Activated T-helper 1 cell treated with Interleukin-2 at 50 U/mL for 16 hours (primary cell): ENCODE results near the gene SUDS3.
"Not testable (repeated sequence)": the region's sequence is repeated elsewhere in the genome, so short reads cannot be mapped to it uniquely, and the experiment has no call there.

Experiments used
- DNase-seq: peaks from one replicate; pipeline ENCODE4 v3.0.0-alpha.2; 2020; ENCODE audit warnings: low read depth

Gene SUDS3

DNA sequence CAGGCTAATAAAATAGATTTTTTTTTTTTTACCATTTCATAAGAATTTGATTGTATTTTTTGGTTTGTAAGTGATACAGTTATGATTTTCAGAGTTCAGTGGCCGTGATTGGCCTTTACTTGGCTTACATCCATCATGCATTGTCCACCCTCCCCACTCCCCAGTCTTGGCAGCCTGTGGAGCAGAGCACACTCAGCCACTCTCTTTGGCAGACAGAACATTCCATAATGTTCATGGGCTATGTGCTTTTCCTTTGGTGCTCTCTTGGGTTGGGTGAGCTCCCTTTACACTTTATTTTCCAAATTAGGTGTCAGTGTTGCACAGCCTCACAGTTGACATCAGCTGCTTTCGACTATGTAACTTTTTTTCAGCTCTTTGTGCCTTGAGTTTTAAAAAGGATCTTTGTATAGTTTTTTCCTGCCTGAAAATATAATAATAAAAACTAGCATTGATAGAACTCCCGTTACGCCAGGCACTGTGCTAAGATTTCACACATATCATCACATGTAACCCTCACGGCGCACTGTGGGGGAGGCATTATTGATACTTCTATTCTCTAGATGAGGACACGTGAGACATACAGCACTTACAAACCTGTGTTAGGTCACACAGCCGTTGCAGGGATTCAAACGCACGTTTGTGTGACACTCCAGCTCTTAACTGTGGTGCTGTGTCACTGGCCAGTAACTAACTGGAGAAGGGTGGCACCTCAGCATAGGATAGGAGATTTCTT is 21.5 kb downstream of the SUDS3 start:
- no peak for DNase-seq

DNA sequence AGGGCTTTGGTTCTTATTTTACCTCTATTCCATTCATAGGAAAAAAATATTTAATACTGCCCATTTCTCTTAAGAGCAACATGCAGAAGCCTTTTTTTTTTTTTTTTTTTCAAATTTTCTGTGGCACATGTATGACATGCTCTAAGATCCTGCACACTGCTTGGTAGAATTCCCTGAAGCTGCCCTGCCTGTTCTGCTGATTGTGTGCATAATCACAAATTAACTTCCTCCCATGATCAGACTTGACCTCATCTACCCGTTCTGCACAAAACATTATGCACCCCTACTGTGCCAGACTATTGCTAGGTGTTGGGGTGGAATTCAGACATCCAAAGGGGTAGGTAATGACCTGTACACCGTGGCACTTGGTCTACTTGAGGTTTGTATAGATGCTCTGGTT is 22.2 kb downstream of the SUDS3 start:
- no peak for DNase-seq

DNA sequence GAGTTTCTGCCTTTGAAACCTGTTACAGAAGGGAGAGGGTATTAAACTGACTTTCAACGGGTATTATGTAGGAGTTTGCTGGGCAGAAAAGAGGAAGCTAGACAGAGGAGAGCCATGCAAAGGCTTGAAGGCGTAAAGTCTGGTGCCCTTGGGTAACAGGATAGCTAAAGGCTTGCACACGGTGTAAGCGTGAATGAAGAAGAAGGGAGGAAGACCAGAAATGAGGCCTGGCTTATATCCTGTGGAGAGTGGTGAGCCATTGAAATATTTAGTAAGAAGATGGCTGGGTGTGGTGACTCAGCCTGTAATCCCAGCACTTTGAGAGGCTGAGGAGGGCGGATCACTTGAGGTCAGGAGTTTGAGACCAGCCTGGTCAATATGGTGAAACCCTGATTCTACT is 22.6 kb downstream of the SUDS3 start:
- DNase-seq, result no peak

DNA sequence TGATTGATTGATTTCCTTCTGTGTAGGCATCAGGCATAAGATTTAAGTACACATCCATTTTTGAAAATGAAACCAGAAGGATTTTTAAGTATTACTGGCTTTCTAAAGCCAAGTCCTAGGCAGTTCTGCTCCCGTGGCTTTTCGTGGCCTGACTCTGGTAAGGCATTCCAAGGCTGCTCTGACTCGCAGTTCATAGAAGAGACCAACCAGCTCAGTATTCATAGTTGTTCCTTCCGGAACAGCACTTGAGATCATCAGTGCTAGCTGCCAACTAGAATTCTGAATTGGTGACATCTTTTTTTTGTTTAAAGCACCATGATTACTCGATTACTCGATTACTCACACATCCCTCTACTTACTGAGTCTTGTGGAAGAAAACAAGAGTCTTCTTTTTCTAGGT is 25.9 kb downstream of the SUDS3 start:
- DNase-seq, result no peak

DNA sequence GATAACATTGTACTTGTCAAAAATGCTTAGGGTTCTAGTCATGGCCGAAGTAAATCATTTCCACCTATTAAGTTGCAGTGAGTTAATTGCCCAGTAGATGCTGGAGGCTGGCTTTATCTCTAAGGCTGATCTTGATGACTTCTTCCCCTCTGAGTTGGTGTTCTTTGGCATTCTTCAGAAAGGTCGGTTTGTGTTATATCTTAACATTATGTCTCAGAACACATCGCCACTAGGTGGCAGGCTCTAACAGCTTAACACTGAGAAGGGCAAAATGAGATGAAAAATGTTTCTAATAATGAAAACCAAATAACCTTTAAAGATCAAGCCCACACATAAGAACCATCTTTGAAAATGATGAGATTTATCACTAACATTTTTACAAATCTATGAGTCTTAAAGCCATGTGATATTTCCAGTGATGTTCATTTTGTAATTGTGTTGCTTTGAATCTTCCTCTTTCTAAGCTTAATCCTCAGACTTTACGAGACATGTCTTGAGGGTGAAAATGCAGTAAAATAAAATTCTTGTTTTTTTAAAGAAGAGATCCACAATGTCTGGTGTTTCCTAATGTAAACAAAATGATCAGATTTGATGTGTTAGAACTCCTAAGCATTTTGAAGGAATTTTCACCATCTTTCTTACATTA is 28.6 kb downstream of the SUDS3 start:
- DNase-seq, result no peak

DNA sequence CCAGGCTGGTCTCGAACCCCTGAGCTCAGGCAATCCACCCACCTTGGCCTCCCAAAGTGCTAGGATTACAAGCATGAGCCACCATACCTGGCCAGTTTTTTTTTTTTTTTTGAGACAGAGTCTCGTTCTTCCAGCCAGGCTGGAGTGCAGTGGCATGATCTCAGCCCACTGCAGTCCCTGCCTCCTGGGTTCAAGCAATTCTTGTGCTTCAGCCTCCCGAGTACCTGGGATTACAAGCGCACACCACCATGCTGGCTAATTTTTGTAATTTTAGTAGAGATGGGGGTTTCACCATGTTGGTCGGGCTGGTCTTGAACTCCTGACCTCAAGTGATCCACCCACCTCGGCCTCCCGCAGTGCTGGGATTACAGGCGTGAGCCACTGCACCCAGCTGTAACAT is 31.9 kb downstream of the SUDS3 start:
- DNase-seq, result not testable (repeated sequence)

DNA sequence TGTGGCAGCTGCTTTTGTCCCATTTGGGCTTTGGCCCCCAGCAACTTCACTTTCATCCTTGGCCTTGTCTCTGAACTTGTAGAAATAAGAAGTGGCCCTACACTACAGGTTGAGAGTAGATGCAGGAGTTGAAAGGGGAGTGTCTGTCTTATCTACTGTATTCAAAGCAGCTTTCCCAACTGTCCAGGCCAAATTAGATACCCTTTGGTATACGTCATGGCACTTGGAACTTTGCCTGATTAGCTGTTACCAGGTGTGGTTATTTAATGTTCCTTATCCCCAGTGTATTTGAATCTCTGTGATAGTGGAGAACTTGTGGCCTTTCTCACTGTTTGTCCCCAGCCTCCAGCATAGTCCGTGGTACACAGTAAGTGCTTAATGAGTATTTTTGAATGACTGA is 33.5 kb downstream of the SUDS3 start:
- DNase-seq, result no peak

DNA sequence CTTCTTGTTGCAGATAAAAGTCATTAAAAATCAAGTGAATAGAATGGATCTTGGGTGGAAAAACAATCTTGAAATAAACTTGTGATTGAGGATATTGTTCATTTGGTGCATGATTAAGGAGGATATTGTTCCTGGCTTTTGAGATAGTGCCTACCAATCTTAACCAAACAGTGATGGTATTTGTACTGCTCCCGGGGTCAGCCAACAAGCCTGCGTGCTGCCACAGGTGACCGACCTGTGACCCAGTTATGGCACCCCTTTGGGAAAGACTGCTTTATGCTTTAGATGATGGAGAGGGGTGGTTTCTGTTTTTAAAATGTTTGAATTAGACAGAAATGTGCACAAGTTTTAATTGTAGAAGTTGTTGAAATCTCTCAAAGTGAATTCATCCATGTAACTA is 41.6 kb downstream of the SUDS3 start:
- no peak for DNase-seq

DNA sequence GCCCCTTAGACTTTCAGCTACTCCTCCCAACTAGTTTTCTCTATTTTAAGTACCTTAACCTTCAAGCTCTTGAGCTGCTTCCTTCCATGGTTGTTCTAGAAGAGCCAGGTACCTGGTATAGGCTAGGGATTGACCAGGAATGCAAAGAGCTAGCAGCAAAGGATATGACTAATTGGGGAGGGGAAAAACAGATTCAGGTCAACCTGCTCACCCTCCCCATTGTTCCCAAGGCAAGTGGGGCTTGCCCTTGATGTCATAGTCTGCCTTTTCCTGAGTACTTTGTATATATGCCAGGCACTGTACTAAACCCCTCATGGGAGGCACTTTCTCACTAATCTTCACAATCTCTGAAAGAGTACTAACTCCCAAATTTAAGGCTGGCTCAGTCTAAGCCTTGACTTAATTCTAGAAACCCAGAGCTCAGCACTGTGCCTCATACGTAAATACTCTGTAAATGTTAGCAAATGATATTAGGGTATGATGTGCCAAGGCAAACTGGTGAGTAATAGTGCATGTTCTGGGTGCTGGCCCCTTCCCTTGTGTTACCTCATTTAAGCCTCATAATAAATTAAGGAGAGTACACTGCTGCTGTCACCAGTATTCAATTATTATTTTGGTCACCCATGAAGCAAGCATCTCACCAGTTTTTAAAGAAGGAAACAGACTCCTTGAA is 42.2 kb downstream of the SUDS3 start:
- DNase-seq, result no peak

DNA sequence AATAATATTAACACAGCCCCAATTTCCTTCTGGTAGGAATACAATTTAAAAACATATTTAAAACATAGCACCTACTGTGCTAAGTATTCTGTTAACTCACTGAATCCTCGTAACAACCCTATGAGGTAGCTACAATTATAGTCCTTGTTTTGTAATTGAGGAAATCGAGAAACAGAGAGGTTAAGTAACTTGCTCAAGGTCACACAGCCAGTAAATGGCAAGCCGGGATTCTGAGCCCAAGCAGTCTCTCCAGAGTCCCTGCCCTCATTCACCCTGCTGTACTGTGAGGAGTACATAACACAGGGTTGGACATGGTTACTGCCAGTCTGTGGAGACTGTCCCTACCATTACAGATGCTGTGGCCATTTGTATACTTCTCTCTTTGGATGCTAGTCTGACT is 44.3 kb downstream of the SUDS3 start:
- no peak for DNase-seq

DNA sequence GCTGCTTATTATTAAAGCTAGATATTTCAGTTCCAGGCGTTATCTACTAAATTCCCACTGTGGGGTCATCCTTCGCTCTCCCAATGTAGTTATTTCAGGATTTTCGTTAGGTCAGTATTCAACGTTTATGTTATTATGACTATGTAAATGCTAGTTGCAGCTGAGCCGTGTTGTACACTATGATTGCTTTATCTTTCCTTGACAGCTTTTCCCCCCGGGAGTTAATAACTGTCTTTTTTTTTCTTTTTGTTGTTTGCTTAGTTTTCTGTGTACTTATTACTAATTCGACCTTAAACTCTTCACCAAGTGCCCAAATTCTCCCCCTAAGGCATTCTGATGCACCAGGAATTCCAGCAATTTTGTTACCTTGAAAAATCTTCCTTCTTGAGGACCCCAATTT is 48.5 kb downstream of the SUDS3 start:
- no peak for DNase-seq

DNA sequence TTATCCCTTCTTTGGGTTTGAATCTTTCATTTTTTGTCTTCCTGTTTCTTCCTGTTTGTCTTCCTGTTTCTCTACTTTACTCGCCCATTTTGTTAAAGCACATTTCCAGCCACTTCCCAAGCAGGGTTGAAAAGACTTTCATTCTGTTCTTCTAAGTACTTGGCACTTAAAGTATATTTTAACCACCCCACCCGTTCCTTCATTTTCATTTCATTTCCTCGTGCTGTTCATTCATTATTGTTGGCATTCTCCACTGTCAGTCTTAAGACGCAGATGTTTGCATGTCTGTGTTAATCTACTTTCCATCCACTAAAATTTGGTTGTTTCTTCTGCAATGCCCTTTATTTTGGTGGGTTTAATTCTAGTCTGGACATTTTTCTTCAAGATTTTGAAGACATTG is 49.0 kb downstream of the SUDS3 start:
- no peak for DNase-seq

DNA sequence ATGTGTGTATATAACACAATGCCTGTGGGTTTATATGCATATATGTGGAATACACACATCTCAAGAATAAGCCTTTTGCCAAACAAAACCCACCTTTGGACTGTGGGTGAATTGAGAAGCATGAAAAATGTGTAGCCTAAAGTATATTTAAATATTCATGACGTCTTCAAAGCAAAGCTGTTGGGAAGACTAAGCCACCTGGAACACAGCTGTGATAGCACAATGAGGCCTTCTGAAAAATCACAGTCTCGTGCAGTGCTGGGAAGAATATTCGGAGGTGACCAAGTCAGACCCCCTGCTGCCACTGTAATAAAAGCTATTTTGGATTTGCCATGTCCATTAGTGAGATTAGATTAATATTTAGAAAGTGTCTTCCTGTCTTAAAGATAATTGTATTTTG is 51.5 kb downstream of the SUDS3 start:
- no peak for DNase-seq

DNA sequence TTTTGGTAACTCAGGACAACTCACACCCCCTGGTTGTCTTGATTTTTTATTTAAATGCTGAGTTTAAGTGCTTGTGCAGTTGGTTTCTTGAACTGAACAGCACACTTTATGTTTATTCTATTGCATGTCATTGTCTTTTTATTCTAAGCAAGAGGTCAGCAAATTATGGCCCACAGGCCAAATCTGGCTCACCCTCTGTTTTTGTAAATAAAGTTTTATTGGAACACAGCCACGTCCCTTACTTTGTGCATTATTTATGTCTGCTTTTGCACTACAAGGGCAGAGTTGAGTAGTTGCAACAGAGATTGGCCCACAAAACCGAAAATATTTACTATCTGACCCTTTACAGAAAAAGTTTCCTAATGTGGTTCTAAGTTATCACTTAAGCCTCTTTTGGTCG is 52.3 kb downstream of the SUDS3 start:
- no peak for DNase-seq

DNA sequence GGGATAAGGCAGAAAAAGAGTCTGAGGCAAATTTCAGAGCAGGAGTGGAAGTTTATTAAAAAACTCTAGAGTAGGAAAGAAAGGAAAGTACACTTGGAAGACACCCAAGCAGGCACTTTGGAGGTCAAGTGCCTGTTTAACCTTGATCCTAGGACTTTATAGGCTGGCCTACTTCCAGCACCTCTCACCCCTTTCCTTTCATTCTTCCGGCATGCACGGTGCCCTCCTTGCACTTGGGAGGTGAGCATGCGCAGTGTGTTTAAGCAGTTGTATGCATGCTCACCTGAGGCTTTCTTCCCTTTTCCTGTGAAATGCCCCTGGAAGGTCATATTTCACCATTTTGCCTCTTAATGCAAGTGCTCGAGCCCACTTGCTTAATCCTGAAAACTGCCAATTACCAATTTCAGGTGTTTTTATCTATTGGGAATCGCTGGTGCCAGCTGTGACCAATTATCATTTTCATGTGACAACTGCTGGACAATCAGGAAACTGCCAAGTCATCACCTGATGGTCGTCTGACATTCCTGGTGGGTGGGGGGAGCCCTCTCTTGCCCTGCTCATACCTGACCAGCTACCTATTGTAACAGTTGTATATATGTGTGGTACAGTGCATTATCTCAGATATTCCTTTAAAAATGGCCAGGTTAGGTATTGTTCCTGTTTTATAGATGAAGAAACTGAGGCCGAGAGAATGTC is 53.5 kb downstream of the SUDS3 start:
- no peak for DNase-seq

DNA sequence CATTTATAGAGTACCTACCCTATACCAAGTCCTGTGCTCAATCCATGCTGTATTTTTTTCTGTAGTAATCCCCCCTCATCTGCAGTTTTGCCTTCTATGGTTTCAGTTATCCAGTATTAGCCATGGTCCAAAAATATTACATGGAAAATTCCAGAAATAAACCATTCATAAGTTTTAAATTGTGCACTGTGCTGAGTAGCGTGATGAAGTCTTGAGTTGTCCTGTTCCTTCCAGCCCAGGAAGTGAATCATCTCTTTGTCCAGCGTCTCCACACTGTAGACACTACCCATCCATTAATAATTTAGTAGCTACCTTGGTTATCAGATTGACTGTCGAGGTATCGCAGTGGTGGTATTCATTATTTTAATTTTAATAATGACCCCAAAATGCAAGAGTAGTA is 54.2 kb downstream of the SUDS3 start:
- DNase-seq, result no peak

DNA sequence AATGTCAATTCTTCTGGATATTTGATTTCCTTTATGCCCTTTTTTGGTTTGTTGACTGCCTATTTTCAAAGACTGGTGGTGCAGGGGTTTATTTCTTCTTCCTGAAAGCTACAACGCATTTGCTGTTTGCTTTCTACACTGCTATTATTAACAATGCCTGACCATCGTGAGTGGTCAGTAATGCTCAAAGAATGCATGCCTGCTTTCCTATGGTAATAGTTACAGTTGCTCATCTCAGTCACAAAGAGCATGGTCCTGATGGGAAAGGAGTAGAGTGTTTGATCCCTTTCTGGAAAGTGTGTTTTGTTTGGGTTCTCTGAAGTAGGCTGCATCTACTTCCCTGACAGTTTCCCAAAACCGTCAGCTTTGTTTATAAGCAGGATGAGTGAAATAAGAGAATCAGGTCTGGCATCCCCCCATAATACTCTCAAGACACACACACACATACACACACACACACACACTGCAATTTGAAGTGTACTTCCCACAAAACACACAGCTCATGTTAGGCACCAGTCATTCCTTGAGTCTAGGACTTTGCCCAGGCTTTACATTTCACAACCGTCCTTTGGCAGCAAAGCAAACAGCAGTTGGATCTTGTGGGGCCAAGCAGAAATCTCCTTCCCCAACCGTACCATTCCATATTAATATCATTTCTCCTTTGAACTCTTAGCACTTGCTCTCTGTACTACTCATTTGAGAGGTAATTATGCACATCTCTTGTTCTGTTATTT is 56.6 kb downstream of the SUDS3 start:
- DNase-seq, result no peak

DNA sequence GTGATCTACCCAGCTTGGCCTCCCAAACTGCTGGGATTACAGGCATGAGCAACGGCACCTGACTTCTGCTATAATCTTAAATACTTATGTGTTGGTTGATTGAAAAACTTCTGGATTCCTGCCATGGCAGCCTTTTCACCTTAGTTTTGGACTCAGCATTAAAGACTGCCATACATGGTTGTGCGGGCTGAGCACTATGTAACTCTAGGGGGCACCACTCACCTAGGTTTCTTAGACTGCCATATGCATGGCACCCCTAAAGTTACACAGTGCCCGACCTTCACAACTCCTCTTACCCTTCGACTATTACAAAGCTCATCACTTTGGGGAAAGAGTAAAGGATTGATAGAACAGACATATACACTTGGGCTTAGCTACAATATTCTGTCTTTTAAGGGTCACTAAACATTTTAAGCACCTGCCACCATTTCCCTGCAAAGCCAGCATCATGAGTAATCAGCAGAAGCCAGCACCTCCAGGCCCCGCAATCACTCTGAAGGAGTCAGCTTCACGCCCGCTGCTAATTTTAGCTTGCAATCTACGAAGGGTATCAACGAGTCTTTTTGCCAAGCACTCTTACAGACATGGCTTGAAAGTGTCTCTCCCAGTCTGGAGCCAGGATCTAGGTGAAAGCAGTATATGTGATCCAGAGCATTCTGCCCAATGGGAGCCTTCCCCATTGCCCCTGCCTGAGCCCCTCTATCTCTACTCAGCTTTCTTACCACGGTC is 59.8 kb downstream of the SUDS3 start:
- no peak for DNase-seq

DNA sequence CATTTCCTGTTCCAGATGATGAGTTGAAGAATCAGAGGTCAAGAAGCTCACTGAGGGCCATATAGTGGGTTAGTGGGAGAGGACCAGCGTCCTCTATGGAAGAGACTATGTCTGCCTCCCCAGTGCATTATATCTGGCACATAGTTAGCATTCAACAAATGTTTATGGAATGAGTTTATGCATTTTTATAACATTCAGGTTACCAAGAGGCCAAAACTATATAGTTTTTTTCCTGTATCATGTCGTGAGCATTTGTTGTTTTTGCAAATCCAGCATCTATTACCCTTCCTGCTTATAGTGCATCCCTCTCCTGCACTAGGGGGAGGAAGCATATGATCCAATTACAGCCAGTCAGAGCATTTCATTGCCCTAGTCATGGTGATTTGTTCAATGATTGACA is 60.6 kb downstream of the SUDS3 start:
- no peak for DNase-seq

DNA sequence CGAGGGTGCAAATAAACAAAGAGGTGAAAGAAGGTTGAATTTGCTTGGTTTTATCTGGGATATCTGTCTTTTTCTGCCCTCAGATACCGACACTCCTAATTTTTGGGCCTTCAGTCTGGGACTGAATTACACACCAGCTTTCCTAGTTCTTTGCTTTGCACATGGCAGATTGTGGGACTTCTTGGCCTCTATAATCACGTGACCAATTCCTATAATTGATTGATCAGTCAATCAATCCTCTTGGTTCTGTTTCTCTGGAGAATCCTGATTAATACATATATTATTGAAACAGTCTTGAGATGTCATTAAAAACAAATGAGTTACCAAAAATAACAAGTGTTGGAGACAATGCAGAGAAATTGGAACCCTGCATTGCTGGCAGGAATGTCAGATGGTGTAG is 62.7 kb downstream of the SUDS3 start:
- no peak for DNase-seq

DNA sequence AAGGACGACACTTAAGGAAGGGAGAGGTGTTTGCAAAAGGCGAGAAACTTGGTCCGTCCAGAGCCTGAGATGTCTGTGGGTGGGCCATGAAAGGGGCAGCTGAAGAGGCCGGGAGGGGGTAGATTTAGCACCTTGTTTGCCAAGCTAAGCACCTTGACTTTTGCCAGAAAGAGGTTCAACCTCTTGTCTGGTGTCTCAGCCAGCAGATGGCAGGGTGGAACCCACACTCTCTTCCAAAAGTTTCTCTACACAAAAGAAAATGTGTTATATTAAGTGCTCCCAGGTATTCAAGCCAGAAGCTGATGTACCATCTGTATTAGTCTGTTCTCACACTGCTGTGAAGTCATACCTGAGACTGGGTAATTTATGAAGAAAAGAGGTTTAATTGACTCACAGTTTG is 69.9 kb downstream of the SUDS3 start:
- no peak for DNase-seq

DNA sequence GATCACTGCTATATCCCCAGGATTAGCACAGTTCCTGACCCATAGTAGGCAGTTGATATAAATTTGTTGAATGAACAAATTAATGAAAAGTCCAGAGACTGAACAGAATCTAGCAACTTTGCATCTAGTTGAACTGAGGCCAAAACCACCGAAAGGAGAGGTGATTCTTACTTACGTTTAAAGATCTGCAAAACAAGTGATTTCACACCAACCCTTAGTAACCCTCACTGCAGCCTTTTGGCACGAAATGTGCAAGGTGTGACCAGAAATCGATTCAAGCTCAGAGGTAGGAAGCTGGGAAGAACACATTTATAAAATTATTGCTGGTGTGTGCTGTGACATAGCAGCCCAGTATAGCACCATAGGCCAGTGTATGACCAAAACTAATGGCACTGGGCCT is 70.8 kb downstream of the SUDS3 start:
- no peak for DNase-seq
